Prostate gland (tissue), 2 donors: ENCODE data around the gene DOK6. TPM values are rescaled to one million over a fixed set of nuclear protein-coding genes. Genes with fewer than 3 reads are reported as not detected.

Experiments used
- DNase-seq: peaks from one replicate; pipeline ENCODE4 v3.0.0-alpha.2; 2019; ENCODE audit warnings: low spot score
- H3K27ac ChIP-seq, 2 donors: fragments of 200-600 bp; sonication (generic); 2 replicates each; pipeline ENCODE4 v1.5.1; 2017 to 2019
- H3K27me3 ChIP-seq: fragments of 200-600 bp; sonication (generic); replicated peaks from 2 replicates; pipeline ENCODE4 v1.5.1; 2019; ENCODE audit not compliant: insufficient read depth
- H3K36me3 ChIP-seq, 2 donors: fragments of 200-600 bp; sonication (generic); 1 replicate in 1 of 2; 2 replicates in 1 of 2; pipeline versions ENCODE4 v1.5.1 to v1.8.1; 2017 to 2019
- H3K4me1 ChIP-seq: fragments of 200-600 bp; sonication (generic); replicated peaks from 2 replicates; pipeline ENCODE4 v1.5.1; 2019
- H3K4me3 ChIP-seq, 2 donors: fragments of 200-600 bp; sonication (generic); 2 replicates each; pipeline ENCODE4 v1.5.1; 2017 to 2019
- H3K9me3 ChIP-seq: fragments of 200-600 bp; sonication (generic); 2 replicates; pipeline ENCODE4 v1.5.1; 2017
- POLR2A ChIP-seq: fragments of 450-650 bp; IDR thresholded peaks from one replicate; pipeline ENCODE4 v1.6.1; 2016; ENCODE audit warnings: antibody characterized with exemption, mild to moderate bottlenecking
- POLR2AphosphoS5 ChIP-seq: sonication (generic); formaldehyde crosslinking; IDR thresholded peaks from one replicate; pipeline ENCODE4 v1.6.1; 2017; ENCODE audit warnings: antibody characterized with exemption
- WGBS: methylation state at CpG from one replicate; pipeline ENCODE4 v1.1.5; 2018; 5-methylcytosine and 5-hydroxymethylcytosine counted together
- intact Hi-C: fragments of 100-400 bp; cut with DNase I; formaldehyde crosslinking; loops from one replicate; pipeline ENCODE4 v1.14.2; 2022
- total RNA-seq, 2 donors: library from RNA; depleted of rRNA; stranded (reverse); fragments of >200 nt; gene quantifications; one replicate each; pipeline ENCODE4 v1.1.0, GENCODE V29; 2016
- TF ChIP-seq, protein P1 (sequence below), 4 experiments: fragments of 200-600 bp in 2 of 4; fragments of 450-650 bp in 2 of 4; sonication (generic) in 2 of 4; IDR thresholded peaks; 1 replicate in 3 of 4; 2 replicates in 1 of 4; pipeline ENCODE4 v1.5.1; 2016 to 2019; ENCODE audit warnings: antibody characterized with exemption in 4 of 4, mild to moderate bottlenecking in 2 of 4, moderate library complexity in 2 of 4

Gene DOK6
- total RNA-seq, 2 donors from 2014 or later, result 0.73 to 1.0 TPM

DNA sequence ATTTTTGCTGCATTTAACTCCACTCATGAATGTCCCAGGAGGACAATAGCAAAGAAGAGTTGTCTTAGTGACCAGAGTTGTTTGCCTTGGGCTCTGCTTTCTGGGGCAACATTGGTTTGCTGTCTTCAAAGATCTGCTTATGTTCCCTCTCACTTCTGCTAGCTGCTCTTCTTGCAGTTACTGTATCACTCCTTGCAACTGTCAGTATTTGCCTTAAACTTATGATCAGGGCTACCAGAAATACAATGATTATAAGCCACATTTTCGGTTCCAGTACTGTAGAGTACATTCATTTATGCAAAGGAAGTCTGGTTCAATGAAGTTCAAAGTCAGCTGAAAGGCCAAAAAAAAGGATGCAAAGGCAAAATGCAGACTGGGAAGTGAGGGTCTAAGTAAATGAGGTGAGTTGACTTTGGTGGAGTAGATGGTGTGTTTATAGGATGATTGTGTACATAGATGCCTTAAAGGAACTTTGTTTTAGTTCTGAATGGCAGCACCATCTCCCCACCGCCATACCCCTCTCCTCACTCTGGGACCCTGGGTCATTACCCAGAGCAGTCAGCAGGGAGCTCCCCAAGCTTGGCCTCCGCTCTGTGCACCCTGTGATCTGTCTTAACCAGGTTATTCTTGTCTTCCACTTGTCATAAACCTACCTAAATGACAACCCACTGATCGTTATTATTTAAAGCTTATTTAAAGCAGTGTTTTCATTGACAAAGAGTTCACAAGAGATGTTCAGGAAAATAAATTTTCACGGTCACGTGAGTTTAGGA lies 236.0 kb downstream of the DOK6 start:
- Histone ChIP-seq H3K36me3 (no peaks in the 10 kb centered on the region), H3K4me3 (no peak overlapping the region), H3K27ac (no peak overlapping the region), H3K27me3 (no peaks in the 10 kb centered on the region), H3K9me3 (no peaks in the 10 kb centered on the region), H3K4me1 (no peaks in the 10 kb centered on the region)
- WGBS, result 89% methylated on average over 6 of the region's 6 CpGs
- intact Hi-C loops, result no loop called here
- TF ChIP-seq POLR2AphosphoS5 (no peak), POLR2A (no peak)
- TF ChIP-seq, protein P1, sequence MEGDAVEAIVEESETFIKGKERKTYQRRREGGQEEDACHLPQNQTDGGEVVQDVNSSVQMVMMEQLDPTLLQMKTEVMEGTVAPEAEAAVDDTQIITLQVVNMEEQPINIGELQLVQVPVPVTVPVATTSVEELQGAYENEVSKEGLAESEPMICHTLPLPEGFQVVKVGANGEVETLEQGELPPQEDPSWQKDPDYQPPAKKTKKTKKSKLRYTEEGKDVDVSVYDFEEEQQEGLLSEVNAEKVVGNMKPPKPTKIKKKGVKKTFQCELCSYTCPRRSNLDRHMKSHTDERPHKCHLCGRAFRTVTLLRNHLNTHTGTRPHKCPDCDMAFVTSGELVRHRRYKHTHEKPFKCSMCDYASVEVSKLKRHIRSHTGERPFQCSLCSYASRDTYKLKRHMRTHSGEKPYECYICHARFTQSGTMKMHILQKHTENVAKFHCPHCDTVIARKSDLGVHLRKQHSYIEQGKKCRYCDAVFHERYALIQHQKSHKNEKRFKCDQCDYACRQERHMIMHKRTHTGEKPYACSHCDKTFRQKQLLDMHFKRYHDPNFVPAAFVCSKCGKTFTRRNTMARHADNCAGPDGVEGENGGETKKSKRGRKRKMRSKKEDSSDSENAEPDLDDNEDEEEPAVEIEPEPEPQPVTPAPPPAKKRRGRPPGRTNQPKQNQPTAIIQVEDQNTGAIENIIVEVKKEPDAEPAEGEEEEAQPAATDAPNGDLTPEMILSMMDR (IDR thresholded peaks at IDR 0.05), result no peak
- DNase-seq, result no peak

DNA sequence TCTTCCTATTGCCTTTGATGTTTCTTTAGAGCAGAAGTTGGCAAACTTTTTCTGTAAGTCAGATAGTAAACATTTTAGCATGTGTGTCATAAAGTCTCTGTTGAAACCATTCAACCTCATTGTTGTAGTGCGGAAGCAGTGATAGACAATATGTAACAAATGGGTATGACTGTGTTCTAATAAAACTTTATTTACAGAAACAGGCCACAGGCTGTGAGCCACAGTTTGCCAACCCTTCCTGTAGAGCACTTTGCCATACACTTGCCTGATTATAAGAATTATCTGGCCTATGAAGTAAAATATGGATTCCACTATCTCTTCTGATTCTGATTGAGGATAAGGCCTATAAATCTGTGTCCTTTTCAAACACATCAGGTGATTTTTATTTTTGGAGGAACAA lies 237.4 kb downstream of the DOK6 start:
- Histone ChIP-seq H3K4me1 (no peaks in the 10 kb centered on the region), H3K4me3 (no peak overlapping the region), H3K36me3 (no peaks in the 10 kb centered on the region), H3K27me3 (no peaks in the 10 kb centered on the region), H3K9me3 (no peaks in the 10 kb centered on the region), H3K27ac (no peak overlapping the region)
- 0% methylated on average over 1 of the region's 1 CpG for WGBS
- intact Hi-C loops, result no loop called here
- no peak for TF ChIP-seq POLR2AphosphoS5
- no peak for TF ChIP-seq POLR2A
- TF ChIP-seq, protein P1 (IDR thresholded peaks at IDR 0.05), result no peak
- DNase-seq, result no peak

DNA sequence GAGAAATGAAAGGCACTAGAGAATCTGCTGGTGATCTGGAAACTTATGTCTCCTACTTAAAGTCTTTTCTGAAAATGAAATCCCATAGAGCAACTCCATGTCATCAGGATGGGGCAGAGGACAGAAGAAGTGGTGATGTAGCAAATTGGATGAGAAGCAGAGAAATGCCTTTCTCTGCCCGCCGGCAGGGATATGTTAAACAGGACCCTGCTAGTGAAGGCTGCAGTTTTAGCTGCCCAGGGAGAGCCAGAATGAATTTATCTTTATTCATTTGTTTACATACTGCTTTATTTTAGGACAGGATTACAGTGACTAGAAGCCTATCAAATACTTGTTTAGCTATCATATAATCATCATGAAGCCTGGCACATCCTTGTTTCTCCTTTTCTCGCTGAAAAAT lies 247.0 kb downstream of the DOK6 start:
- H3K4me1 ChIP-seq, result no peaks in the 10 kb centered on the region
- H3K9me3 ChIP-seq, result no peaks in the 10 kb centered on the region
- H3K36me3 ChIP-seq, result no peaks in the 10 kb centered on the region
- no peak overlapping the region for H3K27ac ChIP-seq
- no peak for DNase-seq
- intact Hi-C loops, result no loop called here
- H3K4me3 ChIP-seq, result no peak overlapping the region
- no peak for TF ChIP-seq POLR2A
- TF ChIP-seq, protein P1 (IDR thresholded peaks at IDR 0.05), result no peak
- no peak for TF ChIP-seq POLR2AphosphoS5
- H3K27me3 ChIP-seq, result no peaks in the 10 kb centered on the region
- whole genome bisulfite sequencing, result 65% methylated on average over 3 of the region's 3 CpGs

DNA sequence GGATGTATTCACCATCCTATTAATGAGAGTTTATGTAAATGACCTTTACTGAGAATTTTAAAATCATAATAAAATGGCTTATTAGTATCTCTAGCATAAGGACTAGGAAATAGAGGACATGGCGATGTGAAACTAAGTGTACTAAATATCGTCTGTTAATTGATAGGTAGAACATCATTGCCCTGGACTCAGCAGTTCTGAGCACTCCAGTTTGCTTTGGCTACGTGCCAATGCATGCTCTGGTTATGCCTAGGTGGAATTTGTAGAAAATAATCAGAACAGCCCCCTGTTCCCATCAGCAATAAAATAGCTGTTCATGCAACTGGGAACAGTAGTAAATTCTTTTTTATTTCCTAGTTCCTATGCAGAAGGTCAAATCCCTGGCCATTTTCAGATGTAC lies 247.8 kb downstream of the DOK6 start:
- H3K9me3 ChIP-seq, result no peaks in the 10 kb centered on the region
- TF ChIP-seq POLR2A (no peak), POLR2AphosphoS5 (no peak)
- TF ChIP-seq, protein P1 (IDR thresholded peaks at IDR 0.05), result no peak
- 43% methylated on average over 3 of the region's 3 CpGs for WGBS
- H3K4me1 ChIP-seq, result no peaks in the 10 kb centered on the region
- DNase-seq, result no peak
- H3K36me3 ChIP-seq, result no peaks in the 10 kb centered on the region
- H3K27me3 ChIP-seq, result no peaks in the 10 kb centered on the region
- no peak overlapping the region for H3K4me3 ChIP-seq
- intact Hi-C loops, result no loop called here
- no peak overlapping the region for H3K27ac ChIP-seq

DNA sequence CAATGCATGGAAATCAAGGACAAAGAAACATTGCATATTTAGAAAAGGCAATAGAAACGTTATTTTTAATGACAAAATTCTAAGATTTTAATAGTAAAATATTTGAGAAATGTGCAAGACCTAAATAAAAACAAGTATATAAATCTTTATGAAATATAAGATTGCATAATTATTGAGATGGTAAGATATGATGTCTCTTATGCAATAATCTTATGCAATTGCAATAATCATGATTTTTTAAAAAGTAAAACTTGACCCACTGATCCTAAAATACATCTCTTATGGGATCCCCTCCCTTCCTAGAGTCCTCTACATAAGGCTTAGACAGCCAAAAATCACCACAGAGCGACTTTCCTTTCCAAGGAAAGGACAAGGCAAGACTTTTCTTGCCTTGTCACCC lies 249.0 kb downstream of the DOK6 start:
- H3K27ac ChIP-seq, result no peak overlapping the region
- H3K36me3 ChIP-seq, result no peaks in the 10 kb centered on the region
- 91% methylated on average over 2 of the region's 2 CpGs for whole genome bisulfite sequencing
- no peak overlapping the region for H3K4me3 ChIP-seq
- no peaks in the 10 kb centered on the region for H3K4me1 ChIP-seq
- intact Hi-C loops, result no loop called here
- no peaks in the 10 kb centered on the region for H3K9me3 ChIP-seq
- no peaks in the 10 kb centered on the region for H3K27me3 ChIP-seq
- no peak for DNase-seq
- TF ChIP-seq POLR2AphosphoS5 (no peak), POLR2A (no peak)
- TF ChIP-seq, protein P1 (IDR thresholded peaks at IDR 0.05), result no peak
